Kidney (tissue), 14 donors: ENCODE results near the gene VCAM1. TPM values are rescaled to one million over a fixed set of nuclear protein-coding genes. Genes with fewer than 3 reads are reported as not detected.

Experiments used
- DNase-seq, 5 donors: peaks; one replicate each; pipeline ENCODE4 v3.0.0-alpha.2; 2013 to 2020
- FAIRE-seq: peaks from 2 replicates; lab custom pipeline; 2012; peaks lifted over from hg19 to GRCh38; lab: Jason Lieb, UNC
- H3K27ac ChIP-seq, 2 donors: one replicate each; pipeline ENCODE4 v1.7.0; 2013; ENCODE audit warnings: low read depth in 2 of 2, low read length in 2 of 2, inconsistent platforms in 1 of 2
- H3K27me3 ChIP-seq: one replicate; pipeline ENCODE4 v1.7.1; 2013; ENCODE audit warnings: low read length, inconsistent platforms; ENCODE audit not compliant: control insufficient read depth, insufficient read depth
- H3K36me3 ChIP-seq, 3 donors: one replicate each; pipeline versions ENCODE4 v1.7.0 to v1.7.1; 2013; ENCODE audit warnings: low read length in 3 of 3, control low read depth in 1 of 3, inconsistent platforms in 1 of 3; ENCODE audit not compliant: insufficient read depth in 3 of 3, control insufficient read depth in 2 of 3
- H3K4me1 ChIP-seq, 3 donors: one replicate each; pipeline versions ENCODE4 v1.7.0 to v1.7.1; 2013; ENCODE audit warnings: low read length in 3 of 3, inconsistent platforms in 1 of 3, low read depth in 1 of 3; ENCODE audit not compliant: control insufficient read depth in 2 of 3, insufficient read depth in 2 of 3
- H3K4me3 ChIP-seq, 3 donors: one replicate each; pipeline versions ENCODE4 v1.7.0 to v1.8.1; 2013; ENCODE audit warnings: low read length in 3 of 3, control low read depth in 1 of 3, inconsistent platforms in 1 of 3
- H3K9ac ChIP-seq, 3 donors: one replicate each; pipeline versions ENCODE4 v1.7.0 to v1.7.1; 2013; ENCODE audit warnings: low read length in 3 of 3, control low read depth in 1 of 3, inconsistent platforms in 1 of 3
- H3K9me3 ChIP-seq, 3 donors: one replicate each; pipeline versions ENCODE4 v1.7.0 to v1.7.1; 2013; ENCODE audit warnings: low read length in 3 of 3, control low read depth in 1 of 3, inconsistent platforms in 1 of 3; ENCODE audit not compliant: control insufficient read depth in 2 of 3, insufficient read depth in 1 of 3
- intact Hi-C: fragments of 100-400 bp; cut with DNase I; formaldehyde crosslinking; loops from one replicate; pipeline ENCODE4 v1.11.1; 2022
- polyA plus RNA-seq: library from polyadenylated mRNA; stranded (reverse); fragments of 350-450 nt; fragmentation: Illumina TruSeq; extraction: RNeasy Lipid Tissue Mini Kit (QIAGEN cat#74804); gene quantifications from one replicate; pipeline ENCODE4 v1.2.3, GENCODE V29; 2014; ENCODE audit warnings: low read depth, low replicate concordance; ENCODE audit not compliant: insufficient read depth
- total RNA-seq: library from RNA; stranded (reverse); fragmentation: NEBNext Ultra II Directional; extraction: Animal tissue kit (Norgen Biotek cat#: 25700); gene quantifications from one replicate; pipeline ENCODE4 v1.2.1, GENCODE V29; 2021
- TF ChIP-seq, protein P1 (sequence below): IDR thresholded peaks from 3 replicates; pipeline ENCODE4 v1.5.1; 2012; ENCODE audit warnings: mild to moderate bottlenecking, moderate library complexity, borderline replicate concordance; ENCODE audit not compliant: insufficient read depth; ENCODE audit errors: extremely low read depth
- donor health status: control.
- donor health status: control.
- donor health status: control.
- donor health status: control.
- donor health status: control.
- donor health status: DM: yes; HTN: yes; CAD: no.
- donor health status: Normal renal cell carcinoma (clear cell type).

Gene VCAM1
- total and polyA plus RNA-seq, 2 donors from 2014 or later, result 46.0 to 539 TPM

DNA sequence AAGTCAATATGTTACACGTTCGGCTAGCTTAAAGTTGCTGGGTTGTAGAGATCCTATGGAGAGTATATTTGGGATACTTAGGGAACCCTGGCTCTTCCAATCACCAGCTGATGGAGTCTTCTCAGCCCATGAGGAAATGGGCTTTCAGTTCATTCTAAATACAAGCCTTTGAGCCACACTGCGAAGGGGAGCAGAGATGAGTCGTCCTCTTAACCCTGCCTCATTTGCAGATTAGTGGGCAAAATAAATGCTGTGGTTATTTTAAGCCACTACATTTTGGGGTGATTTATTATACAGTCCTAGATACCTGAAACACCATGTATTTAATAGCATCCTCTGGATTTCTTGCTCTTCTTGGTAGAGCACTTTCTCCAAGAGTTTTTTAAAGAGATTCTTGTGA, 19.0 kb upstream of the VCAM1 start:
- H3K36me3 ChIP-seq, result no peaks in the 10 kb centered on the region
- TF ChIP-seq, protein P1, sequence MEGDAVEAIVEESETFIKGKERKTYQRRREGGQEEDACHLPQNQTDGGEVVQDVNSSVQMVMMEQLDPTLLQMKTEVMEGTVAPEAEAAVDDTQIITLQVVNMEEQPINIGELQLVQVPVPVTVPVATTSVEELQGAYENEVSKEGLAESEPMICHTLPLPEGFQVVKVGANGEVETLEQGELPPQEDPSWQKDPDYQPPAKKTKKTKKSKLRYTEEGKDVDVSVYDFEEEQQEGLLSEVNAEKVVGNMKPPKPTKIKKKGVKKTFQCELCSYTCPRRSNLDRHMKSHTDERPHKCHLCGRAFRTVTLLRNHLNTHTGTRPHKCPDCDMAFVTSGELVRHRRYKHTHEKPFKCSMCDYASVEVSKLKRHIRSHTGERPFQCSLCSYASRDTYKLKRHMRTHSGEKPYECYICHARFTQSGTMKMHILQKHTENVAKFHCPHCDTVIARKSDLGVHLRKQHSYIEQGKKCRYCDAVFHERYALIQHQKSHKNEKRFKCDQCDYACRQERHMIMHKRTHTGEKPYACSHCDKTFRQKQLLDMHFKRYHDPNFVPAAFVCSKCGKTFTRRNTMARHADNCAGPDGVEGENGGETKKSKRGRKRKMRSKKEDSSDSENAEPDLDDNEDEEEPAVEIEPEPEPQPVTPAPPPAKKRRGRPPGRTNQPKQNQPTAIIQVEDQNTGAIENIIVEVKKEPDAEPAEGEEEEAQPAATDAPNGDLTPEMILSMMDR, result no peak
- intact Hi-C loops, result no loop called here
- no peak for DNase-seq
- H3K9me3 ChIP-seq, result peaks cover 0 to 3% (median 0%) of the 10 kb centered on the region in 3 donors
- no peak overlapping the region for H3K9ac ChIP-seq
- no peak overlapping the region for H3K27ac ChIP-seq
- H3K4me1 ChIP-seq, result peaks cover 0 to 2% (median 0%) of the 10 kb centered on the region in 3 donors
- H3K4me3 ChIP-seq, result no peak overlapping the region
- FAIRE-seq, result no peak
- no peaks in the 10 kb centered on the region for H3K27me3 ChIP-seq

DNA sequence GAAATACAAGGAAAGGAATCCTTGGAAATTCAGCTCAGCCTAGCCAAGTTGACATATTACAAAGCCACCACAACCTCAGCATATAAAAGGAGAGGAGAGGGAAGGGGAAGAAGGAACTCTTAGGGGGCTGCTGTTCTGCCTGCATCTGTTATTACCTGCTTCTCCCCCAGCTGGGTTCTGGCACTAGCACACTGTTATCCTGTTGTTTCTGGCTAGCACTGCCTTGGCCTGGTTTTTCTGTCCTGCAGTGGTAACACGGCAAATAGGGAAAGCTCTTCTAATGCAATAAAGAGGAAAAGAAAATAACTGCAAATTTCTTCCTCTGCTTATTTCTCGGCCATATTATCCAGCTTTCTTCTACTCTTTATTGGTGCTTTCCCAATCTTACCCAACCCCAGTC, 16.5 kb upstream of the VCAM1 start:
- no peak overlapping the region for H3K4me3 ChIP-seq
- TF ChIP-seq, protein P1, result no peak
- intact Hi-C loops, result no loop called here
- DNase-seq, result no peak
- peaks cover 0 to 7% (median 2%) of the 10 kb centered on the region in 3 donors for H3K4me1 ChIP-seq
- no peaks in the 10 kb centered on the region for H3K36me3 ChIP-seq
- no peak overlapping the region for H3K9ac ChIP-seq
- FAIRE-seq, result no peak
- H3K9me3 ChIP-seq, result no peaks in the 10 kb centered on the region
- no peak overlapping the region for H3K27ac ChIP-seq
- no peaks in the 10 kb centered on the region for H3K27me3 ChIP-seq

- Histone ChIP-seq H3K9ac (no peak overlapping the region), H3K27ac (no peak overlapping the region), H3K36me3 (no peaks in the 10 kb centered on the region), H3K4me1 (peaks cover 0 to 8% (median 2%) of the 10 kb centered on the region in 3 donors), H3K4me3 (no peak overlapping the region), H3K9me3 (no peaks in the 10 kb centered on the region), H3K27me3 (no peaks in the 10 kb centered on the region)
- intact Hi-C loops, result no loop called here
- TF ChIP-seq, protein P1, result no peak
- FAIRE-seq (no peak), DNase-seq (no peak)
Observed at GRCh38 chr1:100703716-100704115, 15.8 kb upstream of the VCAM1 start.

- H3K27me3 ChIP-seq, result no peaks in the 10 kb centered on the region
- FAIRE-seq (no peak), DNase-seq (no peak)
- TF ChIP-seq, protein P1, result no peak
- intact Hi-C loops, result no loop called here
- H3K27ac ChIP-seq, result no peak overlapping the region
- H3K4me3 ChIP-seq, result no peak overlapping the region
- peaks cover 0 to 8% (median 4%) of the 10 kb centered on the region in 3 donors for H3K4me1 ChIP-seq
- no peaks in the 10 kb centered on the region for H3K36me3 ChIP-seq
- H3K9me3 ChIP-seq, result no peaks in the 10 kb centered on the region
- no peak overlapping the region for H3K9ac ChIP-seq
Observed at GRCh38 chr1:100704473-100704872, 15.1 kb upstream of the VCAM1 start.
